ENCODE data around the gene LRRC57. TPM values are rescaled to one million over a fixed set of nuclear protein-coding genes. Genes with fewer than 3 reads are reported as not detected.

LRRC57 gene
- total RNA-seq, 1 experiment from 2014 or later, result 28.8 TPM

DNA sequence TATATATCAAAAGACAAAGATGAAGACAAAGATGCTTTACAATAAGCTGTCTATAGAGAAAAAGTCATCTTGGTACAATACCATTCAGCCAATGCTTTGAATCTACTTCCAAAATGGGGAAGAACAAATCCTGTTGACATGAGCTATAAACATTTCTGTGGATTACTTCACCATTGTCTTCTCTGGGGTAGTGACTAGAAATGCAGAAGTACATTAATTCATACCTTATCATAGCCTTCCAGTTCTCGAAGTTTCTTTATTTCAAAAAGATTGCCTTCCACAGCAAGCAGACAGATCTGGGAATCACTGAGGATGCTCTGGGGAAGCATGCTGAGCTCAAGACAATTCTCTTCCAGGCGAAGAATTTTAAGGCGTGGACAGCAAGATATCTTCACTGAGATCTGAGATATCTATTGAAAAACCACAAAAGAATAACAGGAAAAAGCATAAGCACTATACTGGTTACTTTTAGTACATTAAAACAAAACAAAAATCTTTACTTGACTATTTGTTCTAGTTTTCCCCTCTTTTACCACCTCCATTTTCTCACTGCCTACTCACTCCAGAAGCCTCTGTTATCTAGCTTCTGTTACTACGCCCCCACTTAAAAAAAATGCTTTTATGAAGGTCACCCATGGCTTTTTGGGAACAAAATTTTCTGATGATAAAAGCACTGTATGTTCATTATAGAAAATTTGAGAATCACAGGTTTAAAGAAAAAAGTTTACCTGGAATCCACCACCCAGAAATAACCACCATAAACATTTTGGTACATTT lies 3.6 kb downstream of the LRRC57 start:
- Histone ChIP-seq H3K36me3 (ENCODE audit: control insufficient read depth, insufficient read depth, low read length) (peaks cover 2% of the 10 kb centered on the region; the same call in 1 of the 2 replicates), H3K9me3 (no peaks in the 10 kb centered on the region), H3K4me3 (ENCODE audit: low read depth, low read length) (no peak overlapping the region), H3K27me3 (replicated peaks; ENCODE audit: control insufficient read depth, insufficient read depth, low read length) (no peaks in the 10 kb centered on the region), H3K4me1 (no peaks in the 10 kb centered on the region)
- ChIA-PET POLR2A (no interaction called here), CTCF (no interaction called here)
- H3K4me3 Mint-ChIP-seq (ENCODE audit: unreplicated experiment), result no peak overlapping the region
- no peaks in the 10 kb centered on the region for H3K9me3 Mint-ChIP-seq (ENCODE audit: unreplicated experiment)
- peaks cover 52% of the 10 kb centered on the region for H3K36me3 Mint-ChIP-seq (ENCODE audit: insufficient read depth, unreplicated experiment)
- intact Hi-C loops (cut with micrococcal nuclease; ENCODE audit: unreplicated experiment), result no loop called here
- DNase-seq, result no peak
- TF ChIP-seq, protein P1, sequence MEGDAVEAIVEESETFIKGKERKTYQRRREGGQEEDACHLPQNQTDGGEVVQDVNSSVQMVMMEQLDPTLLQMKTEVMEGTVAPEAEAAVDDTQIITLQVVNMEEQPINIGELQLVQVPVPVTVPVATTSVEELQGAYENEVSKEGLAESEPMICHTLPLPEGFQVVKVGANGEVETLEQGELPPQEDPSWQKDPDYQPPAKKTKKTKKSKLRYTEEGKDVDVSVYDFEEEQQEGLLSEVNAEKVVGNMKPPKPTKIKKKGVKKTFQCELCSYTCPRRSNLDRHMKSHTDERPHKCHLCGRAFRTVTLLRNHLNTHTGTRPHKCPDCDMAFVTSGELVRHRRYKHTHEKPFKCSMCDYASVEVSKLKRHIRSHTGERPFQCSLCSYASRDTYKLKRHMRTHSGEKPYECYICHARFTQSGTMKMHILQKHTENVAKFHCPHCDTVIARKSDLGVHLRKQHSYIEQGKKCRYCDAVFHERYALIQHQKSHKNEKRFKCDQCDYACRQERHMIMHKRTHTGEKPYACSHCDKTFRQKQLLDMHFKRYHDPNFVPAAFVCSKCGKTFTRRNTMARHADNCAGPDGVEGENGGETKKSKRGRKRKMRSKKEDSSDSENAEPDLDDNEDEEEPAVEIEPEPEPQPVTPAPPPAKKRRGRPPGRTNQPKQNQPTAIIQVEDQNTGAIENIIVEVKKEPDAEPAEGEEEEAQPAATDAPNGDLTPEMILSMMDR (IDR thresholded peaks at IDR 0.05; ENCODE audit: insufficient read depth in 1 of 2, low read depth in 1 of 2, low read length in 1 of 2, severe bottlenecking in 1 of 2, unreplicated experiment in 1 of 2), result no peak
- BruUV-seq (replicated peaks), result no TSS peak
- H3K4me1 Mint-ChIP-seq (ENCODE audit: low read depth, unreplicated experiment), result peaks cover 28% of the 10 kb centered on the region
- no peak overlapping the region for H3K27ac Mint-ChIP-seq (ENCODE audit: unreplicated experiment)
- H3K27me3 Mint-ChIP-seq (ENCODE audit: insufficient read depth, unreplicated experiment), result no peaks in the 10 kb centered on the region

DNA sequence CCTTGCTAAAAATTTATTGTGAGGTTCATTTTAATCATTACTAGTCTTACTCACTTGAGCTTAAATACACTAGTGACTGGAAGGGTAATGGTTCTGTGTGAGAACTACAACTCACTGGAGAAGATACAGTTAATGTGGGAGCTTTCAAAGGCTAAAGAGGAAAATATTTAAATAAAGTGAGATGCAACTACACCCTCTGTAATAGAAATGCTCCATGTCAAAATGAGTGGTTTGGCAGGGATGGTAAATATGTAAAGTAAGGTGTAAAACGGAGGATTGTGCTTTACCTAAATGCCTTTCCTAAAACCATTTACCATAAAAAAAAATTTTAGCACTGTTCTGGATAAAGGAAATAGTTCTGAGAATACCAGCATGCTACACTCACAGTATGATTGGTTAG lies 15.3 kb downstream of the LRRC57 start:
- Histone ChIP-seq H3K36me3 (ENCODE audit: control insufficient read depth, insufficient read depth, low read length) (no peaks in the 10 kb centered on the region; the same call in 1 of the 2 replicates), H3K4me1 (no peaks in the 10 kb centered on the region), H3K9me3 (no peaks in the 10 kb centered on the region), H3K27me3 (replicated peaks; ENCODE audit: control insufficient read depth, insufficient read depth, low read length) (no peaks in the 10 kb centered on the region), H3K4me3 (ENCODE audit: low read depth, low read length) (no peak overlapping the region)
- ChIA-PET POLR2A (no interaction called here), CTCF (no interaction called here)
- BruUV-seq (replicated peaks), result no TSS peak
- Mint-ChIP-seq H3K9me3 (ENCODE audit: unreplicated experiment) (no peaks in the 10 kb centered on the region), H3K4me1 (ENCODE audit: low read depth, unreplicated experiment) (no peaks in the 10 kb centered on the region), H3K27ac (ENCODE audit: unreplicated experiment) (no peak overlapping the region), H3K27me3 (ENCODE audit: insufficient read depth, unreplicated experiment) (no peaks in the 10 kb centered on the region), H3K4me3 (ENCODE audit: unreplicated experiment) (no peak overlapping the region), H3K36me3 (ENCODE audit: insufficient read depth, unreplicated experiment) (peaks cover 45% of the 10 kb centered on the region)
- DNase-seq, result no peak
- TF ChIP-seq, protein P1 (IDR thresholded peaks at IDR 0.05; ENCODE audit: insufficient read depth in 1 of 2, low read depth in 1 of 2, low read length in 1 of 2, severe bottlenecking in 1 of 2, unreplicated experiment in 1 of 2), result no peak
- intact Hi-C loops (cut with micrococcal nuclease; ENCODE audit: unreplicated experiment), result no loop called here

DNA sequence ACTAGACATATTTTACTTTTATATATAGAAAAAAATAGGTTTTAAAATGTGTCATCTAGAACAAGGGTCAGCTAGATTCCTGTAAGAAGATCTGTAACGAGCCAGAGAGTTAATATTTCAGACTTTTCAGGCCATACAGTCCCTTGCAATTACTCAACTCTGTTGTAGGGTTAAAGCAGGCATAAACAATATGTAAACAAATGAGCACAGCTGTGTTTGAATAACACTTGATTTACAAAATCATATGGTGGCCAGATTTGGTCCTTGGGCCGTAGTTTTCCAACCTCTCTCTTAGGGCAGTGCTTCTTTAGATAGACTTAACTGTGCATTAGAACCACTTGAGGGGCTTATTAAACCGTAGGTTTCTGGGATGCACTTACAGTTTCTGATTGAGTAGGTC lies 19.6 kb downstream of the LRRC57 start:
- H3K36me3 ChIP-seq (ENCODE audit: control insufficient read depth, insufficient read depth, low read length), result no peaks in the 10 kb centered on the region

More for the DNA sequence above, 19.6 kb downstream of the LRRC57 start:
- no peak for DNase-seq
- CTCF ChIA-PET, result no interaction called here
- Mint-ChIP-seq H3K36me3 (ENCODE audit: insufficient read depth, unreplicated experiment) (peaks cover 50% of the 10 kb centered on the region), H3K4me3 (ENCODE audit: unreplicated experiment) (no peak overlapping the region), H3K9me3 (ENCODE audit: unreplicated experiment) (no peaks in the 10 kb centered on the region), H3K27me3 (ENCODE audit: insufficient read depth, unreplicated experiment) (no peaks in the 10 kb centered on the region), H3K4me1 (ENCODE audit: low read depth, unreplicated experiment) (no peaks in the 10 kb centered on the region), H3K27ac (ENCODE audit: unreplicated experiment) (no peak overlapping the region)
- intact Hi-C loops (cut with micrococcal nuclease; ENCODE audit: unreplicated experiment), result no loop called here
- POLR2A ChIA-PET, result no interaction called here
- Histone ChIP-seq H3K27me3 (replicated peaks; ENCODE audit: control insufficient read depth, insufficient read depth, low read length) (no peaks in the 10 kb centered on the region), H3K4me1 (no peaks in the 10 kb centered on the region), H3K9me3 (no peaks in the 10 kb centered on the region), H3K4me3 (ENCODE audit: low read depth, low read length) (no peak overlapping the region)
- no TSS peak for BruUV-seq (replicated peaks)
- TF ChIP-seq, protein P1 (IDR thresholded peaks at IDR 0.05; ENCODE audit: insufficient read depth in 1 of 2, low read depth in 1 of 2, low read length in 1 of 2, severe bottlenecking in 1 of 2, unreplicated experiment in 1 of 2), result no peak
